ENCODE results near the gene TRIM41.
"Not testable (repeated sequence)": the region's sequence is repeated elsewhere in the genome, so short reads cannot be mapped to it uniquely, and the experiment has no call there.

TRIM41 gene

GRCh38 chr5:181271081-181271480 lies 48.0 kb downstream of the TRIM41 start:
- Histone ChIP-seq H3K4me1 (no peaks in the 10 kb centered on the region), H3K9me3 (replicated peaks in 1 of 11) (no peaks in the 10 kb centered on the region), H3K27me3 (no peaks in the 10 kb centered on the region), H3K27ac (no peak overlapping the region), H4K20me1 (no peaks in the 10 kb centered on the region), H3K4me2 (no peak overlapping the region), H3K9ac (no peak overlapping the region), H3K36me3 (peaks cover 0 to 11% (median 0%) of the 10 kb centered on the region in 11 experiments; a peak in 3 of 22 replicates), H3K4me3 (no peak overlapping the region)
- no peak for TF ChIP-seq Cebpa-rat (IDR thresholded peaks at IDR 0.05)

GRCh38 chr5:181273433-181273744 lies 50.3 kb downstream of the TRIM41 start:
- H4K20me1 ChIP-seq; H3K4me3 ChIP-seq; H3K9ac ChIP-seq; H3K27me3 ChIP-seq; H3K27ac ChIP-seq; H3K4me1 ChIP-seq; H3K9me3 ChIP-seq (replicated peaks in 1 of 11); H3K4me2 ChIP-seq: not testable (repeated sequence)
- H3K36me3 ChIP-seq = peaks cover 0 to 11% (median 0%) of the 10 kb centered on the region in 11 experiments; a peak in 3 of 22 replicates

GRCh38 chr5:181280251-181280762 lies 57.2 kb downstream of the TRIM41 start:
- H3K9me3 ChIP-seq (replicated peaks in 1 of 11) = no peaks in the 10 kb centered on the region
- H3K4me3 ChIP-seq = no peak overlapping the region
- TF ChIP-seq Cebpa-rat (IDR thresholded peaks at IDR 0.05) = no peak
- H3K27ac ChIP-seq = no peak overlapping the region
- H3K4me1 ChIP-seq = no peaks in the 10 kb centered on the region
- H3K4me2 ChIP-seq = no peak overlapping the region
- no peaks in the 10 kb centered on the region for H4K20me1 ChIP-seq
- H3K36me3 ChIP-seq = no peaks in the 10 kb centered on the region
- H3K9ac ChIP-seq = no peak overlapping the region
- no peaks in the 10 kb centered on the region for H3K27me3 ChIP-seq

GRCh38 chr5:181281077-181281983 lies 58.2 kb downstream of the TRIM41 start:
- Histone ChIP-seq H4K20me1 (no peaks in the 10 kb centered on the region), H3K4me3 (no peak overlapping the region), H3K36me3 (no peaks in the 10 kb centered on the region), H3K27me3 (no peaks in the 10 kb centered on the region), H3K9me3 (replicated peaks in 1 of 11) (no peaks in the 10 kb centered on the region), H3K9ac (no peak overlapping the region), H3K27ac (no peak overlapping the region), H3K4me2 (no peak overlapping the region), H3K4me1 (no peaks in the 10 kb centered on the region)
- no peak for TF ChIP-seq Cebpa-rat (IDR thresholded peaks at IDR 0.05)

GRCh38 chr5:181281984-181282316 lies 58.9 kb downstream of the TRIM41 start:
- no peaks in the 10 kb centered on the region for H4K20me1 ChIP-seq
- H3K9me3 ChIP-seq (replicated peaks in 1 of 11) = no peaks in the 10 kb centered on the region
- no peak overlapping the region for H3K27ac ChIP-seq
- H3K4me2 ChIP-seq = no peak overlapping the region
- H3K27me3 ChIP-seq = no peaks in the 10 kb centered on the region
- H3K36me3 ChIP-seq = no peaks in the 10 kb centered on the region
- TF ChIP-seq Cebpa-rat (IDR thresholded peaks at IDR 0.05) = no peak
- H3K9ac ChIP-seq = no peak overlapping the region
- peaks cover 0 to 1% (median 0%) of the 10 kb centered on the region in 10 experiments; a peak in 1 of 20 replicates for H3K4me1 ChIP-seq
- no peak overlapping the region for H3K4me3 ChIP-seq

GRCh38 chr5:181282415-181282814 lies 59.3 kb downstream of the TRIM41 start:
- not testable (repeated sequence) for H3K4me3 ChIP-seq; H3K9ac ChIP-seq; H4K20me1 ChIP-seq; H3K27me3 ChIP-seq; H3K4me2 ChIP-seq; H3K36me3 ChIP-seq; H3K4me1 ChIP-seq; H3K9me3 ChIP-seq (replicated peaks in 1 of 11); H3K27ac ChIP-seq

GRCh38 chr5:181282874-181283273 lies 59.8 kb downstream of the TRIM41 start:
- no peak overlapping the region for H3K27ac ChIP-seq
- no peak for TF ChIP-seq Cebpa-rat (IDR thresholded peaks at IDR 0.05)
- no peak overlapping the region for H3K4me2 ChIP-seq
- H3K27me3 ChIP-seq = no peaks in the 10 kb centered on the region
- no peaks in the 10 kb centered on the region for H4K20me1 ChIP-seq
- peaks cover 0 to 10% (median 0%) of the 10 kb centered on the region in 10 experiments; a peak in 2 of 20 replicates for H3K4me1 ChIP-seq
- H3K36me3 ChIP-seq = no peaks in the 10 kb centered on the region
- H3K9ac ChIP-seq = no peak overlapping the region
- no peaks in the 10 kb centered on the region for H3K9me3 ChIP-seq (replicated peaks in 1 of 11)
- H3K4me3 ChIP-seq = no peak overlapping the region

- H3K4me3 ChIP-seq = no peak overlapping the region
- no peak for TF ChIP-seq Cebpa-rat (IDR thresholded peaks at IDR 0.05)
- no peaks in the 10 kb centered on the region for H4K20me1 ChIP-seq
- H3K4me1 ChIP-seq = peaks cover 0 to 10% (median 0%) of the 10 kb centered on the region in 10 experiments; a peak in 2 of 20 replicates
- no peaks in the 10 kb centered on the region for H3K27me3 ChIP-seq
- no peak overlapping the region for H3K9ac ChIP-seq
- H3K27ac ChIP-seq = no peak overlapping the region
- H3K4me2 ChIP-seq = no peak overlapping the region
- no peaks in the 10 kb centered on the region for H3K36me3 ChIP-seq
- no peaks in the 10 kb centered on the region for H3K9me3 ChIP-seq (replicated peaks in 1 of 11)
These were observed 60.3 kb downstream of the TRIM41 start for GRCh38 chr5:181283347-181283746.

- not testable (repeated sequence) for H3K4me1 ChIP-seq; H3K9me3 ChIP-seq (replicated peaks in 1 of 11); H3K4me2 ChIP-seq; H3K4me3 ChIP-seq; H3K36me3 ChIP-seq; H4K20me1 ChIP-seq; H3K27me3 ChIP-seq; H3K27ac ChIP-seq
- 0 out of 22 replicates have a peak overlapping the region, but pooled peaks of 1 of the 11 experiments have one; percentile 5 for H3K9ac ChIP-seq
These were observed 61.0 kb downstream of the TRIM41 start for GRCh38 chr5:181283841-181284755.

Data from BLaER1 treated with 17β-estradiol and CSF1 and Interleukin-3, amounts not matched to agents 10 nM and 100 nM (cell line).